ENCODE data around the gene GABRP.

The GABRP gene

DNA sequence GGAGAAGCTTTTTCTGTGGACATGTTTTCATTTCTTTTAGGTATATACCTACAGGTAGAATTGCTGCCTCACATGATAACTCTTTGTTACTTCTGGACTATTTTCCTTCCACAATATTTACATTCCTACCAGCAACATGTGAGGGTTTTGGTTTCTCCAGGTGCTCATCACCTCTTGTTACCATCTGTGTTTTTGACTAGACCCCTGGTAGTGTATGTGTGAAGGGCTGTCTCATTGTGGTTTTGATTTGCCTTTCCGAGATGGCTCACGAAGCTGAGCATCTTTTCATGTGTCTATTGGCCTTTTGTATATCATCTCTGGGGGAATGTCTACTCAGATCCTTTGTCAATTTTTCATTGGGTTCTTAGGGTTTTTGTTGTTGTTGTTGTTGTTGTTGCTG lies 61.1 kb downstream of the GABRP start (continued):
- TF ChIP-seq, protein P1, sequence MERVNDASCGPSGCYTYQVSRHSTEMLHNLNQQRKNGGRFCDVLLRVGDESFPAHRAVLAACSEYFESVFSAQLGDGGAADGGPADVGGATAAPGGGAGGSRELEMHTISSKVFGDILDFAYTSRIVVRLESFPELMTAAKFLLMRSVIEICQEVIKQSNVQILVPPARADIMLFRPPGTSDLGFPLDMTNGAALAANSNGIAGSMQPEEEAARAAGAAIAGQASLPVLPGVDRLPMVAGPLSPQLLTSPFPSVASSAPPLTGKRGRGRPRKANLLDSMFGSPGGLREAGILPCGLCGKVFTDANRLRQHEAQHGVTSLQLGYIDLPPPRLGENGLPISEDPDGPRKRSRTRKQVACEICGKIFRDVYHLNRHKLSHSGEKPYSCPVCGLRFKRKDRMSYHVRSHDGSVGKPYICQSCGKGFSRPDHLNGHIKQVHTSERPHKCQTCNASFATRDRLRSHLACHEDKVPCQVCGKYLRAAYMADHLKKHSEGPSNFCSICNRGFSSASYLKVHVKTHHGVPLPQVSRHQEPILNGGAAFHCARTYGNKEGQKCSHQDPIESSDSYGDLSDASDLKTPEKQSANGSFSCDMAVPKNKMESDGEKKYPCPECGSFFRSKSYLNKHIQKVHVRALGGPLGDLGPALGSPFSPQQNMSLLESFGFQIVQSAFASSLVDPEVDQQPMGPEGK (CRISPR knock-in tag; IDR thresholded peaks at IDR 0.05; ENCODE audit: borderline replicate concordance), result no peak
- no peak for TF ChIP-seq BACH2 (CRISPR knock-in tag; IDR thresholded peaks at IDR 0.05; ENCODE audit: borderline replicate concordance)

DNA sequence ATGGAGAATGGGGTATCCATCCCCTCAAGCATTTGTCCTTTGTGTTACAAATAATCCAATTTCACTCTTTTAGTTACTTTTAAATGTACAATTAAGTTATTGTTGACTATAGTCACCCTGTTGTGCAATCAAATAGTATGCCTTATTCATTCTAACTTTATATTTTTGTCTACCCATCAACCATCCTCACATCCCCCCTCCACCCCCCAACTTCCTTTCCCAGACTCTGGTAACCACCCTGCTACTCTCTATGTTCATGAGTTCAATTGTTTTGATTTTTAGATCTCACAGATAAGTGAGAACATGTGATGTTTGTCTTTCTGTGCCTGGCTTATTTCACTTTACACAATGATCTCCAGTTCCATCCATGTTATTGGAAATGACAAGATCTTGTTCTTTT lies 62.9 kb downstream of the GABRP start:
- TF ChIP-seq ISL1 (CRISPR knock-in tag; IDR thresholded peaks at IDR 0.05), result peak; percentile 20; the same call in 1 of the 2 replicates
- no peak for TF ChIP-seq ZFP30 (CRISPR knock-in tag; IDR thresholded peaks at IDR 0.05)
- TF ChIP-seq TCF4 (CRISPR knock-in tag; IDR thresholded peaks at IDR 0.05; ENCODE audit: borderline replicate concordance), result peak; percentile 23; the same call in 1 of the 2 replicates

DNA sequence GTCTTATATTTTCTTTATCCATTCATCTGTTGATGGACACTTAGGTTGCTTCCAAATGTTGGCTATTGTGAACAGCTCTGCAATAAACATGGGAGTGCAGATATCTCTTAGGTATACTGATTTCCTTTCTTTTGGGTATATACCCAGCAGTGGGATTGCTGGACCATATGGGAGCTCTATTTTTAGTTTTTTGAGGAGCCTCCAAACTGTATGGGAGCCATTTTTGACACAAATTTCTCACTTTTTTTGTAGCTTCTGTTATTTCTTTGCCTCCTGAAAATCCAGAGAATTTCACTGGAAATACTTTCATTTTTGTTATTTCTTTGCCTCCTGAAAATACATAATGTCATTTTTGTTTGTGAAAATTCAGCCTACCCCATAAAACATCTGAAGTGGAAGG lies 63.3 kb downstream of the GABRP start:
- no peak for ATAC-seq
- no peak for TF ChIP-seq ARNTL (CRISPR knock-in tag; IDR thresholded peaks at IDR 0.05; ENCODE audit: borderline replicate concordance, low read depth)
- no peak for TF ChIP-seq OSR1 (CRISPR knock-in tag; IDR thresholded peaks at IDR 0.05)
- no peak for TF ChIP-seq GLIS3 (CRISPR knock-in tag; IDR thresholded peaks at IDR 0.05)
- TF ChIP-seq, protein P2, sequence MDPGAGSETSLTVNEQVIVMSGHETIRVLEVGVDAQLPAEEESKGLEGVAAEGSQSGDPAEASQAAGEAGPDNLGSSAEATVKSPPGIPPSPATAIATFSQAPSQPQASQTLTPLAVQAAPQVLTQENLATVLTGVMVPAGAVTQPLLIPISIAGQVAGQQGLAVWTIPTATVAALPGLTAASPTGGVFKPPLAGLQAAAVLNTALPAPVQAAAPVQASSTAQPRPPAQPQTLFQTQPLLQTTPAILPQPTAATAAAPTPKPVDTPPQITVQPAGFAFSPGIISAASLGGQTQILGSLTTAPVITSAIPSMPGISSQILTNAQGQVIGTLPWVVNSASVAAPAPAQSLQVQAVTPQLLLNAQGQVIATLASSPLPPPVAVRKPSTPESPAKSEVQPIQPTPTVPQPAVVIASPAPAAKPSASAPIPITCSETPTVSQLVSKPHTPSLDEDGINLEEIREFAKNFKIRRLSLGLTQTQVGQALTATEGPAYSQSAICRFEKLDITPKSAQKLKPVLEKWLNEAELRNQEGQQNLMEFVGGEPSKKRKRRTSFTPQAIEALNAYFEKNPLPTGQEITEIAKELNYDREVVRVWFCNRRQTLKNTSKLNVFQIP (CRISPR knock-in tag; IDR thresholded peaks at IDR 0.05; ENCODE audit: borderline replicate concordance, low read depth), result no peak
- no peak for TF ChIP-seq RARB (CRISPR knock-in tag; IDR thresholded peaks at IDR 0.05)
- no peak for TF ChIP-seq TOX (CRISPR knock-in tag; IDR thresholded peaks at IDR 0.05; ENCODE audit: borderline replicate concordance)
- TF ChIP-seq ZC3H10 (CRISPR knock-in tag; IDR thresholded peaks at IDR 0.05), result no peak

More for the DNA sequence above, 62.9 kb downstream of the GABRP start:
- no peak for ATAC-seq

DNA sequence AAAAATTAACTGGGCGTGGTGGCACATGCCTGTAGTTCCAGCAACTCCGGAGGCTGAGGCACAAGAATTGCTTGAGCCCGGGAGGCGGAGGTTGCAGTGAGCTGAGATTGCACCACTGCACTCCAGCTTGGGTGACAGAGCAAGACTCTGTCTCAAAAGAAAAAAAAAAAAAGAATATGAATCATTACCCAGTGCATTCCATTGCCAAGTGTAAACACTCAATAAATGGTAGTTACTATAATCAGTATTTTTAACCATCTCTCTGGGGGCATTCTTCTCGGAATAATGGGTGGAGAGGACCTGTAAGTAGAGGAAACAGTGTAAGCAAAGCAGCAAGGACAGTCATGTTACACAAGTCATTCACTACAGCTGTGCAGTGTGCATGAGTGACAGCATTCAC lies 64.5 kb downstream of the GABRP start:
- TF ChIP-seq ZFP3 (CRISPR knock-in tag; IDR thresholded peaks at IDR 0.05) (no peak), ESRRG (CRISPR knock-in tag; IDR thresholded peaks at IDR 0.05) (no peak), ZNF8 (CRISPR knock-in tag; IDR thresholded peaks at IDR 0.05) (no peak), TCF4 (CRISPR knock-in tag; IDR thresholded peaks at IDR 0.05; ENCODE audit: borderline replicate concordance) (no peak), TOX (CRISPR knock-in tag; IDR thresholded peaks at IDR 0.05; ENCODE audit: borderline replicate concordance) (no peak), PPARA (CRISPR knock-in tag; IDR thresholded peaks at IDR 0.05; ENCODE audit: borderline replicate concordance) (no peak), RARB (CRISPR knock-in tag; IDR thresholded peaks at IDR 0.05) (no peak), SNAI2 (CRISPR knock-in tag; IDR thresholded peaks at IDR 0.05) (no peak), ARNTL (CRISPR knock-in tag; IDR thresholded peaks at IDR 0.05; ENCODE audit: borderline replicate concordance, low read depth) (no peak)
- TF ChIP-seq, protein P3, sequence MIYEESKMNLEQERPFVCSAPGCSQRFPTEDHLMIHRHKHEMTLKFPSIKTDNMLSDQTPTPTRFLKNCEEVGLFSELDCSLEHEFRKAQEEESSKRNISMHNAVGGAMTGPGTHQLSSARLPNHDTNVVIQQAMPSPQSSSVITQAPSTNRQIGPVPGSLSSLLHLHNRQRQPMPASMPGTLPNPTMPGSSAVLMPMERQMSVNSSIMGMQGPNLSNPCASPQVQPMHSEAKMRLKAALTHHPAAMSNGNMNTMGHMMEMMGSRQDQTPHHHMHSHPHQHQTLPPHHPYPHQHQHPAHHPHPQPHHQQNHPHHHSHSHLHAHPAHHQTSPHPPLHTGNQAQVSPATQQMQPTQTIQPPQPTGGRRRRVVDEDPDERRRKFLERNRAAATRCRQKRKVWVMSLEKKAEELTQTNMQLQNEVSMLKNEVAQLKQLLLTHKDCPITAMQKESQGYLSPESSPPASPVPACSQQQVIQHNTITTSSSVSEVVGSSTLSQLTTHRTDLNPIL (CRISPR knock-in tag; IDR thresholded peaks at IDR 0.05; ENCODE audit: low read depth), result no peak
- TF ChIP-seq, protein P4, sequence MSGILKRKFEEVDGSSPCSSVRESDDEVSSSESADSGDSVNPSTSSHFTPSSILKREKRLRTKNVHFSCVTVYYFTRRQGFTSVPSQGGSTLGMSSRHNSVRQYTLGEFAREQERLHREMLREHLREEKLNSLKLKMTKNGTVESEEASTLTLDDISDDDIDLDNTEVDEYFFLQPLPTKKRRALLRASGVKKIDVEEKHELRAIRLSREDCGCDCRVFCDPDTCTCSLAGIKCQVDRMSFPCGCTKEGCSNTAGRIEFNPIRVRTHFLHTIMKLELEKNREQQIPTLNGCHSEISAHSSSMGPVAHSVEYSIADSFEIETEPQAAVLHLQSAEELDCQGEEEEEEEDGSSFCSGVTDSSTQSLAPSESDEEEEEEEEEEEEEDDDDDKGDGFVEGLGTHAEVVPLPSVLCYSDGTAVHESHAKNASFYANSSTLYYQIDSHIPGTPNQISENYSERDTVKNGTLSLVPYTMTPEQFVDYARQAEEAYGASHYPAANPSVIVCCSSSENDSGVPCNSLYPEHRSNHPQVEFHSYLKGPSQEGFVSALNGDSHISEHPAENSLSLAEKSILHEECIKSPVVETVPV (CRISPR knock-in tag; IDR thresholded peaks at IDR 0.05), result no peak
- ATAC-seq, result no peak

DNA sequence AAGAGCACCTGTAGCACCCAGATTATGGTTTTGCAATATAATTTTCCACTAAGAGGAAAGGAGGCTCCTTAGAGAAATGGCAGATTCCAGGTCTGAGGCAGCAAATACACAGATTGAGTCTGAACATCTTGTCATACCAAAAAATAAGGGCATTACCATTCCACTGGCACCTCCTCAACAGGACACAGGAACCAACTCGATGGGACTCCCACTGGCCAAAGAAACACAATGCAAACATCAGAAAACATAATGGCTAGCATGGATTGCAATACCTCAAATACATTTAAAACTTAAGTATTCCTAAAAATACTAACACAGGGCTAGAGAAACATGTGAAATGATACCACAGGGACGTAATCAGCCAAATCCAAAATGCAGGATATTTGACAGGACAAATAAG lies 65.8 kb downstream of the GABRP start:
- 0 out of 3 replicates have a peak, but pooled peaks have one; percentile 26 for ATAC-seq
- TF ChIP-seq ZFP30 (CRISPR knock-in tag; IDR thresholded peaks at IDR 0.05), result no peak
- TF ChIP-seq ISL1 (CRISPR knock-in tag; IDR thresholded peaks at IDR 0.05), result no peak
- TF ChIP-seq ZNF8 (CRISPR knock-in tag; IDR thresholded peaks at IDR 0.05), result no peak
- no peak for TF ChIP-seq CSDC2 (CRISPR knock-in tag; IDR thresholded peaks at IDR 0.05)
- TF ChIP-seq BACH2 (CRISPR knock-in tag; IDR thresholded peaks at IDR 0.05; ENCODE audit: borderline replicate concordance), result no peak
- no peak for TF ChIP-seq TCF4 (CRISPR knock-in tag; IDR thresholded peaks at IDR 0.05; ENCODE audit: borderline replicate concordance)
- no peak for TF ChIP-seq OSR1 (CRISPR knock-in tag; IDR thresholded peaks at IDR 0.05)
- no peak for TF ChIP-seq ESRRG (CRISPR knock-in tag; IDR thresholded peaks at IDR 0.05)
- no peak for TF ChIP-seq RARB (CRISPR knock-in tag; IDR thresholded peaks at IDR 0.05)
- TF ChIP-seq, protein P2 (CRISPR knock-in tag; IDR thresholded peaks at IDR 0.05; ENCODE audit: borderline replicate concordance, low read depth), result no peak
- no peak for TF ChIP-seq ZNF565 (CRISPR knock-in tag; conservative IDR thresholded peaks at IDR 0.05; ENCODE audit: low read depth)
- no peak for TF ChIP-seq ZFP3 (CRISPR knock-in tag; IDR thresholded peaks at IDR 0.05)
